H54 (cell line): Measurements from ENCODE around the gene C6orf132.

Experiments used
- DNase-seq: peaks from one replicate; pipeline ENCODE4 v3.0.0; 2011; ENCODE audit warnings: low spot score, mixed read lengths; ENCODE audit not compliant: insufficient read length
- FAIRE-seq: peaks from 3 replicates; lab custom pipeline; 2011; peaks lifted over from hg19 to GRCh38; lab: Jason Lieb, UNC
- POLR2A ChIP-seq: IDR thresholded peaks from 2 replicates; pipeline ENCODE4 v1.6.1; 2011; ENCODE audit warnings: low read depth, mild to moderate bottlenecking, low read length

C6orf132 gene

DNA sequence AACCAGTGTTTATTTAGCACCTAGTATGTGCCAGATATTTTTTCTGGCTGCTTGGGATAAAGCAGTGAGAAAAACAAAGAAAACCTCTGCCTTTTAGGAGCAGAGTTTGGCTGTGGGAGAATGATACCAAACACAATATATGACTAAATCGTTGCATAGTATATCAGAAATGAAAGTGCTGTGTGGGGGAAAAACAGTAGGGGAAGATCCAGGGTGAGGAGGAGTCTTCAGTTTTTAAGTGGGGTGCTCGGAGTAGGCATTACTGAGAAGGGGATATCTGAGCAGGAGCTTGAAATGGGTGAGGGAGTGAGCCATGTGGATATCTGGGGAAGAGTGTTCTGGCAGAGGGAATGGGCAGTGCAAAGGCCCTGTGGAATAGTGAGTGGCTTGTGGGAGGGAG is 69.1 kb downstream of the C6orf132 start:
- no peak for TF ChIP-seq POLR2A
- FAIRE-seq (no peak), DNase-seq (no peak)

DNA sequence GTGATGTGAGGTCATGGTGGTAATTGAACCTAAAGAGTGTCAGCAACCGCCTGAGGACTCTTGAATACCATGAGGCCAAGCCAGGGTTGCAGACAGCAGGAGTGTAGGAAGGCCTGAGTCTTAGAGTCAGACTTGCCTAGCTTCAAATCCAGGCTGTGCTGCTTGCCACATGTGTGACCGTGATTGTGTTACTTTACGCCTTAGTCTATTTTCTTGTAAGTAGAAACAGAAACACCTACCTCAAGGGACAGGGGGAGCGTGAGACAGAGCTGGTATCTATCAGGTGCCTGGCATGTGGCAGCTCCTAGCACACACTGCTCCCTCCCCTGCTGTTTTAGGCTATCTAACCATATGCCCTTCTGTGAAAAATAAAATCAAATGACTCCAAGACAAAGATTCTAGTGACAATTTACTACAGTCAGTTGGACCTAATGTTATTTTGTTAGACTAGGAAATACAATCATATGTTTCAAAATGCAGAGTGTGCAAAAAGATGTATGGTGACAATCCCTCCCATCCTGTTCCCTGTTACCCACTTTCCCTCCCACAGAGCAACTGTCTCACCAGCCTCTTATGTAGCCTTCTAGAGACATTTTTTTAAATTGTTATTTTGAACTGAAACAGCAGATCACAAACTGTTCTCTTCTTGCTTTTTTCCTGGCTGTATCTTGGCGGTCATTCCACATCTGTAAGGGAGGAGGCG is 70.4 kb downstream of the C6orf132 start:
- DNase-seq (no peak), FAIRE-seq (no peak)
- no peak for TF ChIP-seq POLR2A

DNA sequence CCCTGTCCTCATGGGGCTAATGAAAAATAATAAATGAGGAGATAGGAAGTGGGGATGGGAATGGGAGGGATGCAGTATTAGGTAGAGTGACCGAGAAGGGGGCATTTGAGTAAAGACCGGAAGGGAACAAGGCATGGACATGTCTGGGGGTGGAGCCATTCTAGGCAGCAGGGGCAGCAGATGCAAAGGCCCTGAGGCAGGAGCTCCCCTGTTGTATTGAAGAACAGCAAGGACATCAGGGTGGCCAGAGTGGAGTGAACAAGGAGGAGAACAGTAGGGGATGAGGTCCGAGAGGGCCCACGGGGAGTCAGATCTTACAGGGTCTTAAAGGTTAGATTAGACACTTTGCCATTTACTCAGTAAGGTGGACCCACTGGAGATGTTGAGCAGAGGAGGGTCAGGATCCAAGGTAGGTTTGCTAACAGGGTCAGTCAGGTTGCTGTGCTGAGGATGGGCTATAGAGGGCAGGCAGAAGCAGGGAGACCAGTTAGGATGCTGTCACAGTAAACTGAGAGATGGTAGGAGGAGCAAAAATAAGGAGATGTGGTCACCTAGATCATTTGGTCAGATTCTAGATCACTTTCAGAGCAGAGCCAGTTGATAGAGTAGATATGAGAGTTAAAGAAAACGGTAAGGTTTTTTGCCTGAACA is 73.4 kb downstream of the C6orf132 start:
- no peak for DNase-seq
- no peak for FAIRE-seq
- no peak for TF ChIP-seq POLR2A

DNA sequence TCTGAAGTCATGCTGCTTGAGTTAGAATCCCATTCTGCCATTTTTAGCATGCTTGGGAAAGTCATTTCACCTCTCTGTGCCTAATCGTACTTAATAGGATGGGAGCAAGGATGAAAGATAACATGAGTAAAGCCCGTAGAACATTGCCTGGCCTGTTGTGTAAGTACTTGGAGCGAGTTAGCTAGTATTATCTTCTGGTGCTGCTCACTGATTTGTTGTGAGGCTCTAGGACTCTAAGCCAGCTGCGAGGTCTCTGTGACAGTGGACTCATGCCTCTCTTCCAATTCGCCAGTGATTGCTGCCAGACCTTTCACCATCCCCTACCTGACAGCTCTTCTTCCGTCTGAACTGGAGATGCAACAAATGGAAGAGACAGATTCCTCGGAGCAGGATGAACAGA is 74.2 kb downstream of the C6orf132 start:
- FAIRE-seq (no peak), DNase-seq (no peak)
- TF ChIP-seq POLR2A: no peak

DNA sequence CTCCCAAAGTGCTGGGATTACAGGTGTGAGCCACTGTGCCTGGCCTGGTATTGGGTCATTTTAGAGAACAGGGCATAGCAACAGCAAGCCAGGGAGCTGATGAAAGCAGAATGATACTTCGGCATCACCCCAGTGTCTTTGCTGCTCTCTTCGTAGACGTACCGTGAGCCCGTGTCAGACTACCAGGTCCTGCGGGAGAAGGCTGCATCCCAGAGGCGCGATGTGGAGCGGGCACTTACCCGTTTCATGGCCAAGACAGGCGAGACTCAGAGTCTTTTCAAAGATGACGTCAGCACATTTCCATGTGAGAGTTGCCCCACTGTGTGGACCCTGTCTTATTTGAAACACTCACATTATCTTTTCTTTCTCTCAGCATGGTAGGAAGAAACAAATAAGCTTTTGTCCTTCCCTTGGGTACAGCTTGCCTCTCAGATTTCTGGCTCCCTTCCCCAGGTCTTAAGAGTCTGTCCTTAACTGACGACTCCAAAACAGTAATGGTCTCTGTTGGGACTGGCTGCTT is 76.2 kb downstream of the C6orf132 start:
- DNase-seq: no peak
- TF ChIP-seq POLR2A: no peak
- no peak for FAIRE-seq

DNA sequence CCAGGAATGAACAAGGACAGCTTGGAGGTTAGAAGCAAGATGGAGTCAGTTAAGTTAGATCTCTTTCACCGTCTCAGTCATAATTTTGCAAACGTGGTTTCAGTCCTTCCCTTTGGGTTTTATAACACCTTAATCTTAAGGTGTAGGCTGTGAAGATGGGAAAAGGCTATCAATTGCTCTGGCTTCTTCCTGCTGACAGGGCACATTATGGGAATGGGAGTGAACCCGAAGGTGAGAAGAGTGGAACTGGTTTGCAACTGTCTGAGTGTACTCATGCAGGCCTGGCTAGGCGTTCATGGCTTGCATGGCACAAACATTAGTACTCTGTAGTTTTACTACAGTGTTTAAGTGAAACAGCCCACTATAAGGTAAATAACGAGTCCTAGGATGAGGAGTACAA is 82.7 kb downstream of the C6orf132 start:
- TF ChIP-seq POLR2A: no peak
- DNase-seq: no peak
- FAIRE-seq: no peak

DNA sequence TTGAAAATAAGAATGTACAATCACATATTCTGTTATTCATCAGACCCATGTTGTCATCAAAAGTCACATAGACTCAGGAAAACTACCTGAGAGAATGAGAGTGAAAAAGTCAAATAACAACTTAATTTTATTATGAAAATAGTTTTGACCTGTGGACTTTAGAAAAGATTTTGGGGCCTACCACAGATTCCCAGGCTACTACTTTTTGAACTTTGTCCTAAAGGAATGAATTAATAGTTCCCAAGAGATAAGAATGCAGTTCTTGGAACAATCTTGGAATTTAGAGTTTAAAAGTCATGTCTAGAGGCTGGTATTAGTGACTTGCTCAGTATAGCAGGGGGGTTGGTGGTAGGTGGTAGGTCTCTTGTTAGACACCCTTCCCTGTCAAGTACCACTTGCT is 88.8 kb downstream of the C6orf132 start:
- no peak for TF ChIP-seq POLR2A
- DNase-seq (no peak), FAIRE-seq (no peak)

DNA sequence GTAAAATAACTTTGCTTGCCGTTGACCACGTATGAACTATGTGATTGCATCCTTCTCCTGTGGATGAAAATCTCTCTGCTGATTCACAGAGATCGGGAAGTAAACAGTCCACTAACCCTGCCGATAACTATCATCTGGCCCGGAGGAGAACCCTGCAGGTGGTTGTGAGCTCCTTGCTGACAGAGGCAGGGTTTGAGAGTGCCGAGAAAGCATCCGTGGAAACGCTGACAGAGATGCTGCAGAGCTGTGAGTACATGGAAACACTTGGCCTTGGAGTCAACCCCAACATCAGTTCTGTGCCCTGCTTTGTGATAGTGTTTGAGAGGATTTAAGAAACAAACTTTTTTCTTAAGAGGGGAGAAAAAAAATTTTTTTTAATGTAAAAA is 91.2 kb downstream of the C6orf132 start:
- FAIRE-seq (no peak), DNase-seq (no peak)
- TF ChIP-seq POLR2A: no peak
